BLaER1 (cell line): ENCODE results near the gene NGF.

Experiments
- H3K27ac ChIP-seq: shearing (Covaris generic); formaldehyde crosslinking; 2 replicates; pipeline ENCODE4 v1.8.1; 2022
- H3K27me3 ChIP-seq: shearing (Covaris generic); formaldehyde crosslinking; 2 replicates; pipeline ENCODE4 v1.8.1; 2022
- H3K36me3 ChIP-seq: shearing (Covaris generic); formaldehyde crosslinking; 2 replicates; pipeline ENCODE4 v1.8.1; 2022
- H3K4me1 ChIP-seq: shearing (Covaris generic); formaldehyde crosslinking; 2 replicates; pipeline ENCODE4 v1.8.1; 2022
- H3K4me2 ChIP-seq: shearing (Covaris generic); formaldehyde crosslinking; 2 replicates; pipeline ENCODE4 v1.8.1; 2022
- H3K4me3 ChIP-seq: shearing (Covaris generic); formaldehyde crosslinking; 2 replicates; pipeline ENCODE4 v1.8.1; 2022
- H3K9ac ChIP-seq: shearing (Covaris generic); formaldehyde crosslinking; 2 replicates; pipeline ENCODE4 v1.8.1; 2022
- H3K9me3 ChIP-seq: shearing (Covaris generic); formaldehyde crosslinking; 2 replicates; pipeline ENCODE4 v1.8.1; 2022
- H4K20me1 ChIP-seq: shearing (Covaris generic); formaldehyde crosslinking; 2 replicates; pipeline ENCODE4 v1.8.1; 2022
- Cebpa-rat ChIP-seq: shearing (Covaris generic); IDR thresholded peaks from 2 replicates; pipeline ENCODE4 v1.8.1; 2022

NGF gene

DNA sequence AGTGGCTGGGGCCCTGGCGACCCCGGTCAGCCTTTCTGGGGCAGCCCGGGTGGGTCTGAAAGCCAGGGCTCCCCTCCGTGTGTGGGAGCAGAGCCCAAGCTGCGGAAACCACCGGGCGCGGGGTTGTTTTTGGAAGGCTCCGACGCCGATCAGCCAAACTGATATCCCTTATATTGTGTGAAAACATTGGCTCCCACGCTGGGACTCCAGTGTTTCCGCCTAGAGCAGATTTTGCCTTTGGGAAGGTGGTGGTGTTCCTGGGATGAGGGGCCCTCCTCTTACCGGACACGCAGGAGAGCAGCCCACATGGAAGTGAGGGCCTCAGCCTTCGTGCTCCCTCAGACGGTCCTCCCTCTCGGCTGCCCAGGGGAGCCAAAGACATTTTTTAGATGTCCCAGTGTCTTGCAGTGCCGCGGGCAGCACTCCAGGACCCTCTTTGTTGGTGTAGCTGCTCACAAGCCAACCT, 54.3 kb downstream of the NGF start:
- no peak overlapping the region for H3K4me3 ChIP-seq
- H4K20me1 ChIP-seq = no peaks in the 10 kb centered on the region
- H3K4me1 ChIP-seq = peaks cover 5% of the 10 kb centered on the region; the same call in 1 of the 2 replicates
- no peaks in the 10 kb centered on the region for H3K36me3 ChIP-seq
- TF ChIP-seq Cebpa-rat = no peak
- no peak overlapping the region for H3K4me2 ChIP-seq
- H3K9me3 ChIP-seq = no peaks in the 10 kb centered on the region
- no peak overlapping the region for H3K27ac ChIP-seq
- H3K9ac ChIP-seq = no peak overlapping the region
- H3K27me3 ChIP-seq = no peaks in the 10 kb centered on the region

DNA sequence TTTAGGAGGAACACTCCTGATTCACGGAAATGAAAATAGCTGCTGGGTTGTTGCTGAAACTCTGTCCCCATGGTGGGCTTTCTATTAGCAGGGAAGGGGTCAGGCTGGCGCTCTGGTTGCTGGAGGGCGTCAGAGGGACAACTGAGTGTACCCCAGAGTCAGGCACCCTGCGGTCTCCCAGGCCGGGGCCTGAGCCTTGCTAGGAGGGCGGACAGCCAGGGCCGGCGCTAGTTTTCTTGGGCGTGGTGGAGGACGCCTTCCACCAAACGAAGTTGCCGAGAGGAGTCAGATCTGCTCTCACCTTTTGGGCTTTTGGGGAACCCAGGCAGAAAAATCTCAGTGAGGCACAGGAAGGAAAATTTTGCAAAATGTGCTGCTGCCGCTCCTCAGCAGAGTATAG, 54.8 kb downstream of the NGF start:
- no peak overlapping the region for H3K9ac ChIP-seq
- no peak overlapping the region for H3K27ac ChIP-seq
- H3K4me1 ChIP-seq = peaks cover 5% of the 10 kb centered on the region; the same call in 1 of the 2 replicates
- H3K9me3 ChIP-seq = no peaks in the 10 kb centered on the region
- H3K36me3 ChIP-seq = no peaks in the 10 kb centered on the region
- no peaks in the 10 kb centered on the region for H4K20me1 ChIP-seq
- TF ChIP-seq Cebpa-rat = no peak
- no peak overlapping the region for H3K4me2 ChIP-seq
- no peak overlapping the region for H3K4me3 ChIP-seq
- no peaks in the 10 kb centered on the region for H3K27me3 ChIP-seq

DNA sequence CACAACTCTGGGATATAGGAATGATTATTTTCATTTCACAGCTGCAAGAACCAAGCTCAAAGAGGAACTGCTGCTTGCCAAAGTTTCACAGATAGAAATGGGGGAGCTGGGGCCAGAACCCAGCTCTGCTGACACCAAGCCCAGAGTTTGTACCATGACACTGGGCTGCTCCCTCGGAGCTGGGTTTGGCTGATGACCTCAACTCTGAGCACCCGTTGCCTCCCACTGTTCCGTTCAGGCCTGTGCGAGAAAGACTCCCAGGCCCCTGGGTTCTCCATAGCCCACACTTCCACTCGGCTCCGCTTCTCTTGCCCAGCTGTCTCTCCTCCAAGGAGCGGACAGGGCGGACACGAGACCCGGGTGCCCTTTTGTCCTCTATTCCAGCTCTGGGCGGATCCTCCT, 55.2 kb downstream of the NGF start:
- no peaks in the 10 kb centered on the region for H3K36me3 ChIP-seq
- H3K27ac ChIP-seq = no peak overlapping the region
- no peaks in the 10 kb centered on the region for H4K20me1 ChIP-seq
- no peak overlapping the region for H3K9ac ChIP-seq
- H3K4me3 ChIP-seq = no peak overlapping the region
- no peak overlapping the region for H3K4me2 ChIP-seq
- no peak for TF ChIP-seq Cebpa-rat
- peaks cover 5% of the 10 kb centered on the region; the same call in 1 of the 2 replicates for H3K4me1 ChIP-seq
- 0 out of 2 replicates have a peak, but pooled peaks cover under 1% of the 10 kb centered on the region for H3K9me3 ChIP-seq
- no peaks in the 10 kb centered on the region for H3K27me3 ChIP-seq

DNA sequence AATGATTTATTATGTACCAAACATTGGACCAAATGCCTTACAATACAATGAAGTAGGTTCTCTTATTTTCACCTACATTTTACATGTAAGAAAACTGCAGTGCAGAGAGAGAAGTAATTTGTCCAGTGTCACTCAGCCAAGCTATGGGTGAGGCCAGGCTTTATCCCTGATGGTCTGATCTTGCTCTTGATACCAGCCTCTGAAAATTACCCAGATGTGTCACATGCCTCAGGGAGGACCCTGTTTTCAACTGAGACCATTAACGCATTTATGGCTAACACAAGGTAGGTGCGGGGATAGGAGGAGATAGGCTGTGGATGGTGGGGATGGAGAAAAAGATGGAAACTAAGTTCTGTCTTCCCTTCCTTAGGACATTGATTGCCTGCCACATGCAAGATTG, 56.9 kb downstream of the NGF start:
- no peaks in the 10 kb centered on the region for H4K20me1 ChIP-seq
- H3K4me3 ChIP-seq = no peak overlapping the region
- no peak overlapping the region for H3K27ac ChIP-seq
- H3K36me3 ChIP-seq = no peaks in the 10 kb centered on the region
- H3K9ac ChIP-seq = no peak overlapping the region
- H3K4me1 ChIP-seq = peaks cover 5% of the 10 kb centered on the region; the same call in 1 of the 2 replicates
- no peak for TF ChIP-seq Cebpa-rat
- H3K27me3 ChIP-seq = no peaks in the 10 kb centered on the region
- peaks cover 16% of the 10 kb centered on the region for H3K9me3 ChIP-seq
- no peak overlapping the region for H3K4me2 ChIP-seq

DNA sequence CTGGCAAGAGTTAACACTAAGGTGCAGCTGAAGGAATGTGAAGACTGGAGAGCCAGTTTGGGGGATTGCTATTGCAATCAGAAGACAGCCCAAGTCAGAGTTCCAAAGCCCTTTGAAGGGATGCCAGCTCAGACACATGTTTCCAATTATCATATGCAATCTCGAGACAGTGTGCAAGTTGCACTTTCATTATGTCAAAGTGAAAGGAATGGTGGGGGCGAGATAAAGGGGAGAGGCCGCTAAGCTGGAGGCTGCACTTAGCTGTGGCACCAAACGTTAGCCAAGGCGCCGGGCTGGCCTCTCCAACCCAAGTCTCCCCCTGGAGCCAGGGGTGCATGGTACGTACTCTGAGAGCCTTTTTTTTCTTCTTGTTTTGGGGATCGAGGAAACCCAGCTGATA, 58.0 kb downstream of the NGF start:
- Histone ChIP-seq H4K20me1 (no peaks in the 10 kb centered on the region), H3K9me3 (peaks cover 16% of the 10 kb centered on the region), H3K4me2 (no peak overlapping the region), H3K36me3 (no peaks in the 10 kb centered on the region), H3K27me3 (no peaks in the 10 kb centered on the region), H3K27ac (no peak overlapping the region), H3K4me3 (no peak overlapping the region), H3K4me1 (peaks cover 4% of the 10 kb centered on the region; the same call in 1 of the 2 replicates), H3K9ac (no peak overlapping the region)
- TF ChIP-seq Cebpa-rat = no peak

DNA sequence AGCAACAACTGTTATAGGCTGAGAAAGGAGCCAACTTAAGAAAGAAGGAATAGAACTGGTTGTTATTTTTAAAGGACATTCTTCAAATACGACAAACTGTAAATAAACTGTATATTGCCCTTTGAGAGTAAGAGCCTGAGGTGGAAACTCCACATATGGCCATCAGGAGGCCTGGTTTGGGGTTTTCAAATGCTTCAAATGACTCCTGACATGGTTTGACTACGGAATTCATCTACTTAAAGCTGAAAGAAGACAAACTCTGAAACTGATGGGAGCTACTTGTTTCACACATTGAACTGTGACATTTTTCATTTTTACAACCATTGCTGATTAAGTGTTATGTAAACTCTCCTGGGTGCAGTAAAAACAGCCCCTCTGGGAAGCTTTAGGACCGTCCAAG, 59.8 kb downstream of the NGF start:
- Histone ChIP-seq H3K27me3 (no peaks in the 10 kb centered on the region), H3K9me3 (peaks cover 16% of the 10 kb centered on the region), H4K20me1 (no peaks in the 10 kb centered on the region), H3K36me3 (no peaks in the 10 kb centered on the region), H3K4me2 (no peak overlapping the region), H3K4me1 (no peaks in the 10 kb centered on the region), H3K27ac (no peak overlapping the region), H3K9ac (no peak overlapping the region), H3K4me3 (no peak overlapping the region)
- no peak for TF ChIP-seq Cebpa-rat

DNA sequence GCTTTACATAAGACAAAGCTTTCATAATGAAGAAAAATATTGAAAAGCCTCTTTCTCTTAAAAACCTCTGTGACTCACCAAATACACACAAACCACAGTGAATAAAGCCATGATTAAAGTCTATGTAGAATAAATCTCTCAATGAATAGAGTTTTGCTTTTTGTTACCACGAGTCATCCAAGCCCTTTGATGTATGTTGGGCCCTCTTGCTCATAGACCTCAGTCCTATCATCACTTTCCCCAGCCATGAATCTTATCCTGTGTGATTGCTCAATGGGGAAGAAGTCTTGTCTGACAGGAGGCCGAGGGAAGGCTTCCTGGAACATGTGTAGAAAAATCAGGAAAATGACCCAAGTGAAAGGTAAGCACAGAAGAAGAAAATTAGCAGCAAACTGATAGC, 60.8 kb downstream of the NGF start:
- no peak overlapping the region for H3K9ac ChIP-seq
- no peak overlapping the region for H3K4me2 ChIP-seq
- no peak overlapping the region for H3K4me3 ChIP-seq
- H3K27ac ChIP-seq = no peak overlapping the region
- peaks cover 16% of the 10 kb centered on the region for H3K9me3 ChIP-seq
- no peaks in the 10 kb centered on the region for H3K27me3 ChIP-seq
- TF ChIP-seq Cebpa-rat = no peak
- H4K20me1 ChIP-seq = no peaks in the 10 kb centered on the region
- H3K36me3 ChIP-seq = no peaks in the 10 kb centered on the region
- H3K4me1 ChIP-seq = no peaks in the 10 kb centered on the region

DNA sequence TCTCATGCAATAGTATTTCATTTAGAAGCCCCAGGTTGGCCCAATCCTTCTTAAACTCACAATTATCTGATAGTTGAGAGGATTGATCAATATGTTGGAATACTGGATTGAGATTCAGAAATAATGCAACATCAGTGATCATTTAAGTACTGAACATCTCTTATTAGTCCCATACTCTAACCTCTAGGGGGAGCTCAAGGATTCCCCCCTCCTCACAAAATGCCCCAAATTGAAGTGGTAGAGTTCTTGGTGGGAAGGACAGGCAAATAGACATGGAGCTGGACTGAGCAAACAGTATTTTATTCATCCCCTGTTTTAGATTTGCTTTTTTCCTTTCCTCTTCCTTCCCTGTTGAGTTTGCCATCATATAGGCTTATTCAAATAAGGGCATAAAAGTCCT, 62.8 kb downstream of the NGF start:
- TF ChIP-seq Cebpa-rat = no peak
- H3K4me2 ChIP-seq = no peak overlapping the region
- no peaks in the 10 kb centered on the region for H4K20me1 ChIP-seq
- no peak overlapping the region for H3K9ac ChIP-seq
- H3K27ac ChIP-seq = no peak overlapping the region
- no peaks in the 10 kb centered on the region for H3K4me1 ChIP-seq
- no peak overlapping the region for H3K4me3 ChIP-seq
- no peaks in the 10 kb centered on the region for H3K27me3 ChIP-seq
- peaks cover 16% of the 10 kb centered on the region for H3K9me3 ChIP-seq
- H3K36me3 ChIP-seq = no peaks in the 10 kb centered on the region

DNA sequence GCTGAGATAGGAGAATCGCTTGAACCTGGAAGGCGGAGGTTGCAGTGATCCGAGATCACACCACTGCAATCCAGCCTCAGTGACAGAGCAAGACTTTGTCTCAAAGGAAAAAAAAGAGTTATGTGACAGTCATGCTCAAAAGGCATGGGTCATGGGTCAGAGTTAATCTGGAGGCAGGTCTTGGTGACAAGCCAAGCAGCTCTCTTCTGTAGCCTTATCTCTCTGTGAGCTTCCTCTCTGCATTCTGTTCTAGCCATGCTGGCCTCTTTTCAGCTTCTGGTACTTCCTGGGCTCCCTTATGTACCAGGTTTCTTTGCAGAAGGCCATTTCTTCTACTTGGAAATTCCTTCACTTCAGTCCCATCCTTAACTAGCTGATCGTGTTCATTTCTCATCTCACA, 63.6 kb downstream of the NGF start:
- Histone ChIP-seq H3K4me2 (no peak overlapping the region), H3K9me3 (peaks cover 16% of the 10 kb centered on the region), H3K36me3 (no peaks in the 10 kb centered on the region), H3K27ac (no peak overlapping the region), H3K4me1 (no peaks in the 10 kb centered on the region), H4K20me1 (no peaks in the 10 kb centered on the region), H3K27me3 (no peaks in the 10 kb centered on the region), H3K9ac (no peak overlapping the region), H3K4me3 (no peak overlapping the region)
- TF ChIP-seq Cebpa-rat = no peak

DNA sequence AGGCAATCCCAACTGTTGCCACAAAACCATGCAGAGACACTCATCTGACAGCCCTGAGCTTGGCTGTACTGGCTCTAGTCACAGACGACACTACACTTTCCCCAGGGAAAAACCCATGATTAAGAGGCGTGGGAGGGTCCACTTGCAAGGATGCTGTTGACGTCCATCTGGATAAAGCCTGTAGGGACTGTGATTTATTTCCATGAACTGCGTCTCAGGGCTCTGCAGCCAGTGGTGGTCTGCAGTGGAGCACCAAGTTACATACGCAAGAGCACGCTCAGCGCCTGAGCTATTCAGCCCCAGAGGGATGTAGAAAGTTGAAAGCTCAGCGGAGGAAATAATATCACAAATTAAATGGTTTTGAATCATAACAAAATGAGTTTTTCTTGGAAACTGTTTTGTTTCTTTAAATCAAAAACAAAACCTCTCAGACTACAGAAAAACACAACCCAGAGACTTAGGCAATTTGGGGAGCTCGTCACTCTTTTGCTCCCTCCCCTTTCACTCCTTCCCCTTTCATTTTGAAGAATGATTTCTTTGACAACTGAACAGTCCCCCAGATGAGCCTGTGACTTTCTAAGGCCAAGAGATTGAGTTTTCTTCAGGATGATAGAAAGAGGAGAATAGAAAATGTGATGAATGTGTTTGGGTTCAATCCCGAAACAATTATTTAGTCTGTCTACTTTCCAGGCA, 71.2 kb downstream of the NGF start:
- H3K27ac ChIP-seq = no peak overlapping the region
- H3K4me2 ChIP-seq = no peak overlapping the region
- no peaks in the 10 kb centered on the region for H3K4me1 ChIP-seq
- H3K27me3 ChIP-seq = no peaks in the 10 kb centered on the region
- no peaks in the 10 kb centered on the region for H4K20me1 ChIP-seq
- no peak overlapping the region for H3K9ac ChIP-seq
- no peaks in the 10 kb centered on the region for H3K9me3 ChIP-seq
- no peak for TF ChIP-seq Cebpa-rat
- no peaks in the 10 kb centered on the region for H3K36me3 ChIP-seq
- H3K4me3 ChIP-seq = no peak overlapping the region

DNA sequence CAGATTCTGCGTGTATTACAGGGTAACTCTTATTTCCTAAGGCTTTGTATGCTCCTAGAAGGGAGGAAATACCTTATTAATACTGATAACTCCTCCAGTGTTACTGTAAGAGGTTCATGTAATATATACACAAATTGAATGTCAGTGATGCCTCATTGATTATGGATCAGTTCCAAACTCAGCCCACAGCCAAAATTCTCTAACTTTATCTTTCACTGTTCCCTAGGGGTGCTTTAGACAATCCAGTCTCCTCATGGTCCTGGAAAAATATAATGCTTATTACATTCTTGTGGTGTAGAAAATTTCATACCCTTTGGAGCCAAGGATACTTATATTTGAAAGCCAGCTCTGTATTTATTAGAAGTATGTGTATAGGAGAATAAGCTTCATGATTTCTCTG, 73.0 kb downstream of the NGF start:
- Histone ChIP-seq H3K27me3 (no peaks in the 10 kb centered on the region), H3K4me1 (no peaks in the 10 kb centered on the region), H3K4me3 (no peak overlapping the region), H3K9ac (no peak overlapping the region), H3K4me2 (no peak overlapping the region), H4K20me1 (no peaks in the 10 kb centered on the region), H3K9me3 (no peaks in the 10 kb centered on the region), H3K27ac (no peak overlapping the region), H3K36me3 (no peaks in the 10 kb centered on the region)
- TF ChIP-seq Cebpa-rat = no peak
